GM21390 (cell line): ENCODE measurements around the gene OBSL1.

ENCODE experiments used
- ATAC-seq: cut with Tn5 transposase; IDR thresholded peaks from one replicate; pipeline ENCODE4 v1.9.1; 2021; ENCODE audit not compliant: unreplicated experiment

OBSL1 gene

GRCh38 chr2:219552382-219553167 lies 18.8 kb downstream of the OBSL1 start:
- peak; percentile 94 for ATAC-seq

- peak; percentile 8 for ATAC-seq
These were observed 19.6 kb downstream of the OBSL1 start for GRCh38 chr2:219551441-219552381.

- ATAC-seq: no peak
These were observed 21.7 kb downstream of the OBSL1 start for GRCh38 chr2:219549619-219550018.

GRCh38 chr2:219548990-219549389 lies 22.3 kb downstream of the OBSL1 start:
- no peak for ATAC-seq

- no peak for ATAC-seq
These were observed 23.7 kb downstream of the OBSL1 start for GRCh38 chr2:219547621-219548020.

GRCh38 chr2:219545943-219546352 lies 25.4 kb downstream of the OBSL1 start:
- ATAC-seq: no peak

- no peak for ATAC-seq
These were observed 25.9 kb downstream of the OBSL1 start for GRCh38 chr2:219545295-219545942.

- no peak for ATAC-seq
These were observed 26.8 kb downstream of the OBSL1 start for GRCh38 chr2:219544567-219544966.

- peak; percentile 73 for ATAC-seq
These were observed 27.6 kb downstream of the OBSL1 start, which contains the start of the genes CHPF and TMEM198 for GRCh38 chr2:219543596-219544358. TSS of gene CHPF (minus strand) at chr2:219543809. CDS start at chr2:219543538, 271 bp downstream. TSS of gene TMEM198 (plus strand) at chr2:219544028. CDS start at chr2:219544728, 700 bp downstream.

- peak; percentile 39 for ATAC-seq
These were observed 28.3 kb downstream of the OBSL1 start for GRCh38 chr2:219542931-219543595.

GRCh38 chr2:219541611-219542180 lies 29.6 kb downstream of the OBSL1 start:
- peak; percentile 43 for ATAC-seq

GRCh38 chr2:219540784-219541504 lies 30.4 kb downstream of the OBSL1 start:
- ATAC-seq: no peak

- no peak for ATAC-seq
These were observed 31.2 kb downstream of the OBSL1 start for GRCh38 chr2:219539926-219540678.

GRCh38 chr2:219538956-219539788 lies 32.2 kb downstream of the OBSL1 start:
- no peak for ATAC-seq

- no peak for ATAC-seq
These were observed 32.8 kb downstream of the OBSL1 start for GRCh38 chr2:219538504-219538951.

GRCh38 chr2:219537657-219538488 lies 33.5 kb downstream of the OBSL1 start:
- no peak for ATAC-seq
